A549 (cell line): Measurements from ENCODE around the gene SCN3B. TPM values are rescaled to one million over a fixed set of nuclear protein-coding genes. Genes with fewer than 3 reads are reported as not detected.

Source experiments
- ATAC-seq, 2 experiments: fragments of 200-7000 bp in 1 of 2; fragments of >200 bp in 1 of 2; cut with Nextera tagmentation in 1 of 2; cut with Tn5 transposase in 1 of 2; 3 replicates each; pipeline versions ENCODE4 v1.8.0 to v1.9.1; 2018 to 2020; ENCODE audit warnings: mild to moderate bottlenecking in 1 of 2, moderate library complexity in 1 of 2
- CTCF ChIA-PET: fragments of 300-600 bp; sonication (Branson Sonifier 250); formaldehyde crosslinking; extraction: SDS; loops from one replicate; lab custom pipeline; 2021; ENCODE audit warnings: antibody characterized with exemption, inconsistent platforms; lab: Yijun Ruan, JAX
- POLR2A ChIA-PET: fragments of 350-600 bp; formaldehyde crosslinking; extraction: SDS; loops from one replicate; lab custom pipeline; 2021; ENCODE audit warnings: antibody characterized with exemption, inconsistent platforms; lab: Yijun Ruan, JAX
- DNase-seq, 2 experiments: peaks; one replicate each; pipeline versions ENCODE4 v3.0.0 to v3.0.0-alpha.2; 2011 to 2016; ENCODE audit warnings: low read depth in 1 of 2, low spot score in 1 of 2
- FAIRE-seq: peaks from 2 replicates; lab custom pipeline; 2011; peaks lifted over from hg19 to GRCh38; lab: Jason Lieb, UNC
- H3K27ac ChIP-seq, 2 experiments: fragments of >200 bp; sonication (Bioruptor Twin); formaldehyde crosslinking; 3 replicates each; pipeline ENCODE4 v1.5.1; 2016 to 2017
- H3K4me1 ChIP-seq: fragments of >200 bp; sonication (Bioruptor Twin); formaldehyde crosslinking; 3 replicates; pipeline ENCODE4 v1.6.1; 2016
- H3K4me2 ChIP-seq: fragments of >200 bp; sonication (Bioruptor Twin); formaldehyde crosslinking; 3 replicates; pipeline ENCODE4 v1.6.1; 2016
- H3K4me3 ChIP-seq: fragments of >200 bp; sonication (Bioruptor Twin); formaldehyde crosslinking; 3 replicates; pipeline ENCODE4 v1.5.1; 2016
- H3K9me3 ChIP-seq: fragments of >200 bp; sonication (Bioruptor Twin); formaldehyde crosslinking; 3 replicates; pipeline ENCODE4 v1.6.1; 2016
- ATOH8 ChIP-seq: fragments of 250-450 bp; sonication (Bioruptor Pico); IDR thresholded peaks from 2 replicates; pipeline ENCODE4 v1.5.0; 2020; ENCODE audit warnings: low read depth, mild to moderate bottlenecking, moderate library complexity
- BCL3 ChIP-seq: fragments of >200 bp; sonication (Bioruptor Twin); formaldehyde crosslinking; IDR thresholded peaks from 3 replicates; pipeline ENCODE4 v1.6.1; 2016
- CEBPB ChIP-seq, 2 experiments: fragments of >200 bp in 1 of 2; sonication (Bioruptor Twin) in 1 of 2; formaldehyde crosslinking in 1 of 2; IDR thresholded peaks; 2 replicates each; pipeline ENCODE4 v1.6.1; 2012 to 2016
- CHD2 ChIP-seq: fragments of 150-350 bp; IDR thresholded peaks from 2 replicates; pipeline ENCODE4 v1.6.1; 2014; ENCODE audit warnings: low read length; ENCODE audit not compliant: partially characterized antibody
- CHD4 ChIP-seq: fragments of 200-600 bp; sonication (generic); IDR thresholded peaks from 2 replicates; pipeline ENCODE4 v1.6.1; 2016; ENCODE audit warnings: antibody characterized with exemption, mild to moderate bottlenecking, borderline replicate concordance
- E2F6 ChIP-seq: IDR thresholded peaks from 2 replicates; pipeline ENCODE4 v1.6.1; 2012; ENCODE audit warnings: low read depth, borderline replicate concordance
- EHF ChIP-seq: fragments of 250-450 bp; sonication (Bioruptor Pico); IDR thresholded peaks from 2 replicates; pipeline ENCODE4 v1.5.0; 2020; ENCODE audit warnings: mild to moderate bottlenecking
- ELK1 ChIP-seq: fragments of 150-350 bp; IDR thresholded peaks from 2 replicates; pipeline ENCODE4 v1.6.1; 2014; ENCODE audit warnings: low read depth, mild to moderate bottlenecking, low read length
- EP300 ChIP-seq, 2 experiments: fragments of >200 bp; sonication (Bioruptor Twin); formaldehyde crosslinking; IDR thresholded peaks; 2 replicates in 1 of 2; 3 replicates in 1 of 2; pipeline ENCODE4 v1.6.1; 2016 to 2017
- ESRRA ChIP-seq: fragments of 150-350 bp; IDR thresholded peaks from 2 replicates; pipeline ENCODE4 v1.6.1; 2014; ENCODE audit warnings: mild to moderate bottlenecking, low read length, borderline replicate concordance
- FOSB ChIP-seq: fragments of 250-450 bp; sonication (Bioruptor Pico); IDR thresholded peaks from 2 replicates; pipeline ENCODE4 v1.5.0; 2020; ENCODE audit warnings: mild to moderate bottlenecking, moderate library complexity
- FOSL2 ChIP-seq, 2 experiments: fragments of 450-650 bp in 1 of 2; fragments of >200 bp in 1 of 2; sonication (Bioruptor Twin) in 1 of 2; formaldehyde crosslinking; IDR thresholded peaks; 2 replicates each; pipeline versions ENCODE4 v1.5.0 to v1.6.1; 2016 to 2020; ENCODE audit warnings: mild to moderate bottlenecking in 1 of 2, moderate library complexity in 1 of 2
- HDAC2 ChIP-seq: fragments of 200-600 bp; sonication (generic); IDR thresholded peaks from 2 replicates; pipeline ENCODE4 v1.6.1; 2016
- HES2 ChIP-seq: fragments of >200 bp; sonication (Bioruptor Twin); formaldehyde crosslinking; IDR thresholded peaks from 2 replicates; pipeline ENCODE4 v1.6.1; 2016
- HEYL ChIP-seq: fragments of 250-450 bp; sonication (Bioruptor Pico); IDR thresholded peaks from 2 replicates; pipeline ENCODE4 v1.8.0; 2021; ENCODE audit warnings: mild to moderate bottlenecking, moderate library complexity
- HOXA7 ChIP-seq: fragments of 250-450 bp; sonication (Bioruptor Pico); IDR thresholded peaks from 2 replicates; pipeline ENCODE4 v1.5.0; 2020; ENCODE audit warnings: mild to moderate bottlenecking, moderate library complexity
- HOXB13 ChIP-seq: fragments of 250-450 bp; sonication (Bioruptor Pico); IDR thresholded peaks from 2 replicates; pipeline ENCODE4 v1.5.0; 2020; ENCODE audit warnings: low read depth, mild to moderate bottlenecking, moderate library complexity
- HOXB5 ChIP-seq: fragments of 250-450 bp; sonication (Bioruptor Pico); IDR thresholded peaks from 2 replicates; pipeline ENCODE4 v1.5.0; 2020; ENCODE audit warnings: mild to moderate bottlenecking, moderate library complexity
- JUNB ChIP-seq: fragments of >200 bp; sonication (Bioruptor Twin); formaldehyde crosslinking; IDR thresholded peaks from 2 replicates; pipeline ENCODE4 v1.6.1; 2016
- KDM1A ChIP-seq: fragments of 200-600 bp; sonication (generic); IDR thresholded peaks from 2 replicates; pipeline ENCODE4 v1.6.1; 2016; ENCODE audit warnings: low read depth, mild to moderate bottlenecking
- MAX ChIP-seq: IDR thresholded peaks from 2 replicates; pipeline ENCODE4 v1.6.1; 2012
- NFE2L2 ChIP-seq: fragments of 150-350 bp; conservative IDR thresholded peaks from 2 replicates; pipeline ENCODE4 v1.6.1; 2014; ENCODE audit warnings: low read length
- NPAS2 ChIP-seq: fragments of 250-450 bp; sonication (Bioruptor Pico); IDR thresholded peaks from 2 replicates; pipeline ENCODE4 v1.8.0; 2022; ENCODE audit warnings: mild to moderate bottlenecking, moderate library complexity, borderline replicate concordance
- NR3C1 ChIP-seq: fragments of >200 bp; sonication (Bioruptor Twin); formaldehyde crosslinking; IDR thresholded peaks from 3 replicates; pipeline ENCODE4 v1.6.1; 2017
- PHF8 ChIP-seq: fragments of 200-600 bp; sonication (generic); IDR thresholded peaks from 2 replicates; pipeline ENCODE4 v1.6.1; 2016; ENCODE audit warnings: low read depth, mild to moderate bottlenecking, antibody characterized with exemption, moderate library complexity, borderline replicate concordance
- RNF2 ChIP-seq: fragments of 200-600 bp; sonication (generic); IDR thresholded peaks from 2 replicates; pipeline ENCODE4 v1.6.1; 2016; ENCODE audit warnings: low read depth, mild to moderate bottlenecking, antibody characterized with exemption, moderate library complexity, borderline replicate concordance
- SMC3 ChIP-seq: fragments of >200 bp; sonication (Bioruptor Twin); formaldehyde crosslinking; IDR thresholded peaks from 3 replicates; pipeline ENCODE4 v1.6.1; 2018; ENCODE audit warnings: inconsistent platforms
- ZC3H11A ChIP-seq: fragments of 450-650 bp; IDR thresholded peaks from 2 replicates; pipeline ENCODE4 v1.6.1; 2014; ENCODE audit warnings: antibody characterized with exemption, mild to moderate bottlenecking
- ZNF302 ChIP-seq: fragments of 250-450 bp; sonication (Bioruptor Pico); IDR thresholded peaks from 2 replicates; pipeline ENCODE4 v1.9.0; 2021; ENCODE audit warnings: inconsistent platforms, mild to moderate bottlenecking, moderate library complexity
- WGBS: methylation state at CpG from one replicate; pipeline ENCODE4 v1.1.6; 2017; ENCODE audit errors: missing lambda C conversion rate; 5-methylcytosine and 5-hydroxymethylcytosine counted together
- polyA plus RNA-seq, 4 experiments: library from polyadenylated mRNA; depleted of rRNA in 3 of 4; stranded (reverse); fragments of >200 nt; fragmentation: RNase III in 1 of 4; extraction: RNeasy Plus Mini Kit Qiagen cat#74134 plus additional on column Dnase treatment in 1 of 4; gene quantifications; 2 replicates in 3 of 4; 3 replicates in 1 of 4; pipeline ENCODE4 v1.2.3, GENCODE V29; 2011 to 2017

The SCN3B gene
- polyA plus RNA-seq, 2 of the 4 experiments (the other 2 are of a cell fraction), result 0.18 to 0.37 TPM

- no peak overlapping the region for H3K4me2 ChIP-seq
- POLR2A ChIA-PET, result no interaction called here
- CTCF ChIA-PET, result interaction anchor here (0.6 to 7.6 kb wide), 6 partner anchors 8 to 419 kb away, joined by 3 to 52 read pairs (median 20); no protein-coding TSS in a partner anchor
- WGBS, result 0% methylated on average over 2 of the region's 2 CpGs
- H3K9me3 ChIP-seq, result no peaks in the 10 kb centered on the region
- DNase-seq (no peak), ATAC-seq (no peak), FAIRE-seq (no peak)
- H3K4me1 ChIP-seq, result peaks cover 3% of the 10 kb centered on the region; the same call in 1 of the 3 replicates
- H3K27ac ChIP-seq, result no peak overlapping the region
- H3K4me3 ChIP-seq, result no peak overlapping the region
- no peak for TF ChIP-seq HOXA7
- TF ChIP-seq JUNB, result no peak
- no peak for TF ChIP-seq ELK1
- TF ChIP-seq BCL3, result no peak
- TF ChIP-seq CHD2, result no peak
- no peak for TF ChIP-seq E2F6
- no peak for TF ChIP-seq FOSB (CRISPR knock-in tag)
- TF ChIP-seq PHF8, result no peak
- no peak for TF ChIP-seq NFE2L2
- no peak for TF ChIP-seq MAX
- TF ChIP-seq NR3C1, result no peak
- TF ChIP-seq HOXB5, result no peak
- TF ChIP-seq CHD4, result no peak
Measured at GRCh38 chr11:123652599-123652998, 1.8 kb downstream of the SCN3B start.

- no peak for ATAC-seq
- CTCF ChIA-PET, result interaction anchor here (0.9 to 7.6 kb wide), 4 partner anchors 11 to 60 kb away, joined by 3 to 52 read pairs (median 34); no protein-coding TSS in a partner anchor
- no peak for DNase-seq
- Histone ChIP-seq H3K4me1 (peaks cover 3% of the 10 kb centered on the region; the same call in 1 of the 3 replicates), H3K4me2 (no peak overlapping the region), H3K9me3 (no peaks in the 10 kb centered on the region), H3K27ac (no peak overlapping the region), H3K4me3 (no peak overlapping the region)
- FAIRE-seq, result no peak
- POLR2A ChIA-PET, result no interaction called here
- WGBS, result 34% methylated on average over 2 of the region's 2 CpGs
- TF ChIP-seq CHD4, result no peak
- TF ChIP-seq SMC3, result no peak
- no peak for TF ChIP-seq HEYL
- no peak for TF ChIP-seq NPAS2
- no peak for TF ChIP-seq FOSL2 (IDR thresholded peaks at IDR 0.05)
- no peak for TF ChIP-seq FOSL2 (CRISPR knock-in tag; IDR thresholded peaks at IDR 0.05)
Measured at GRCh38 chr11:123650901-123651300, 3.5 kb downstream of the SCN3B start.

- H3K4me3 ChIP-seq, result no peak overlapping the region
- H3K4me1 ChIP-seq, result no peaks in the 10 kb centered on the region
- no peak overlapping the region for H3K4me2 ChIP-seq
- no peak for TF ChIP-seq ZC3H11A
- no peak for TF ChIP-seq CEBPB (IDR thresholded peaks at IDR 0.05)
- no peak for TF ChIP-seq EP300 (IDR thresholded peaks at IDR 0.05)
- no peak for TF ChIP-seq KDM1A
- no peak for TF ChIP-seq SMC3
- no peak for TF ChIP-seq RNF2
- TF ChIP-seq CHD4, result no peak
- no peak for TF ChIP-seq NPAS2
- no peak for TF ChIP-seq EHF (CRISPR knock-in tag)
- TF ChIP-seq MAX, result no peak
- no peak for TF ChIP-seq HDAC2
- no peak for TF ChIP-seq HES2
- TF ChIP-seq ZNF302, result no peak
- no peak for TF ChIP-seq HOXB13 (CRISPR knock-in tag)
- no peak for TF ChIP-seq ATOH8 (CRISPR knock-in tag)
- TF ChIP-seq HOXB5, result no peak
- TF ChIP-seq CHD2, result no peak
- no peak for TF ChIP-seq ESRRA
- TF ChIP-seq, all 56 proteins: peak for 0
- DNase-seq, result no peak
- FAIRE-seq, result no peak
- ATAC-seq, result no peak
- no peak overlapping the region for H3K27ac ChIP-seq
- WGBS, result 12% methylated on average over 12 of the region's 12 CpGs
- ChIA-PET POLR2A (no interaction called here), CTCF (interaction anchor here (1.2 to 12.6 kb wide), 4 partner anchors 8 to 65 kb away, joined by 4 to 189 read pairs (median 12); partner anchors contain the start of gene SCN3B)
- H3K9me3 ChIP-seq, result no peaks in the 10 kb centered on the region
Measured at GRCh38 chr11:123645286-123645975, 9.0 kb downstream of the SCN3B start.
